Kidney (tissue), 14 donors: Measurements from ENCODE around the gene KIF16B. TPM values are rescaled to one million over a fixed set of nuclear protein-coding genes. Genes with fewer than 3 reads are reported as not detected.

Experiments
- DNase-seq, 5 donors: peaks; one replicate each; pipeline ENCODE4 v3.0.0-alpha.2; 2013 to 2020
- FAIRE-seq: peaks from 2 replicates; lab custom pipeline; 2012; peaks lifted over from hg19 to GRCh38; lab: Jason Lieb, UNC
- H3K27ac ChIP-seq, 2 donors: one replicate each; pipeline ENCODE4 v1.7.0; 2013; ENCODE audit warnings: low read depth in 2 of 2, low read length in 2 of 2, inconsistent platforms in 1 of 2
- H3K27me3 ChIP-seq: one replicate; pipeline ENCODE4 v1.7.1; 2013; ENCODE audit warnings: low read length, inconsistent platforms; ENCODE audit not compliant: control insufficient read depth, insufficient read depth
- H3K36me3 ChIP-seq, 3 donors: one replicate each; pipeline versions ENCODE4 v1.7.0 to v1.7.1; 2013; ENCODE audit warnings: low read length in 3 of 3, control low read depth in 1 of 3, inconsistent platforms in 1 of 3; ENCODE audit not compliant: insufficient read depth in 3 of 3, control insufficient read depth in 2 of 3
- H3K4me1 ChIP-seq, 3 donors: one replicate each; pipeline versions ENCODE4 v1.7.0 to v1.7.1; 2013; ENCODE audit warnings: low read length in 3 of 3, inconsistent platforms in 1 of 3, low read depth in 1 of 3; ENCODE audit not compliant: control insufficient read depth in 2 of 3, insufficient read depth in 2 of 3
- H3K4me3 ChIP-seq, 3 donors: one replicate each; pipeline versions ENCODE4 v1.7.0 to v1.8.1; 2013; ENCODE audit warnings: low read length in 3 of 3, control low read depth in 1 of 3, inconsistent platforms in 1 of 3
- H3K9ac ChIP-seq, 3 donors: one replicate each; pipeline versions ENCODE4 v1.7.0 to v1.7.1; 2013; ENCODE audit warnings: low read length in 3 of 3, control low read depth in 1 of 3, inconsistent platforms in 1 of 3
- H3K9me3 ChIP-seq, 3 donors: one replicate each; pipeline versions ENCODE4 v1.7.0 to v1.7.1; 2013; ENCODE audit warnings: low read length in 3 of 3, control low read depth in 1 of 3, inconsistent platforms in 1 of 3; ENCODE audit not compliant: control insufficient read depth in 2 of 3, insufficient read depth in 1 of 3
- CTCF ChIP-seq: IDR thresholded peaks from 3 replicates; pipeline ENCODE4 v1.5.1; 2012; ENCODE audit warnings: mild to moderate bottlenecking, moderate library complexity, borderline replicate concordance; ENCODE audit not compliant: insufficient read depth; ENCODE audit errors: extremely low read depth
- intact Hi-C: fragments of 100-400 bp; cut with DNase I; formaldehyde crosslinking; loops from one replicate; pipeline ENCODE4 v1.11.1; 2022
- polyA plus RNA-seq: library from polyadenylated mRNA; stranded (reverse); fragments of 350-450 nt; fragmentation: Illumina TruSeq; extraction: RNeasy Lipid Tissue Mini Kit (QIAGEN cat#74804); gene quantifications from one replicate; pipeline ENCODE4 v1.2.3, GENCODE V29; 2014; ENCODE audit warnings: low read depth, low replicate concordance; ENCODE audit not compliant: insufficient read depth
- total RNA-seq: library from RNA; stranded (reverse); fragmentation: NEBNext Ultra II Directional; extraction: Animal tissue kit (Norgen Biotek cat#: 25700); gene quantifications from one replicate; pipeline ENCODE4 v1.2.1, GENCODE V29; 2021
- donor health status: control.
- donor health status: control.
- donor health status: control.
- donor health status: control.
- donor health status: control.
- donor health status: DM: yes; HTN: yes; CAD: no.
- donor health status: Normal renal cell carcinoma (clear cell type).

The KIF16B gene
- total and polyA plus RNA-seq, 2 donors from 2014 or later: 15.0 to 19.7 TPM

GRCh38 chr20:16537025-16537665, 36.1 kb downstream of the KIF16B start:
- H3K36me3 ChIP-seq: no peaks in the 10 kb centered on the region
- no peaks in the 10 kb centered on the region for H3K27me3 ChIP-seq
- no peak for TF ChIP-seq CTCF
- DNase-seq: no peak
- intact Hi-C loops: no loop called here
- no peak overlapping the region for H3K9ac ChIP-seq
- no peak overlapping the region for H3K4me3 ChIP-seq
- H3K9me3 ChIP-seq: no peaks in the 10 kb centered on the region
- H3K4me1 ChIP-seq: peaks cover 0 to 17% (median 7%) of the 10 kb centered on the region in 3 donors
- H3K27ac ChIP-seq: no peak overlapping the region
- FAIRE-seq: no peak

GRCh38 chr20:16535277-16535676, 38.0 kb downstream of the KIF16B start:
- TF ChIP-seq CTCF: no peak
- Histone ChIP-seq H3K9ac (no peak overlapping the region), H3K27ac (no peak overlapping the region), H3K27me3 (no peaks in the 10 kb centered on the region), H3K4me3 (no peak overlapping the region), H3K36me3 (no peaks in the 10 kb centered on the region), H3K4me1 (peaks cover 0 to 7% (median 0%) of the 10 kb centered on the region in 3 donors), H3K9me3 (no peaks in the 10 kb centered on the region)
- FAIRE-seq (no peak), DNase-seq (no peak)
- intact Hi-C loops: no loop called here

- DNase-seq: no peak
- Histone ChIP-seq H3K36me3 (no peaks in the 10 kb centered on the region), H3K27me3 (no peaks in the 10 kb centered on the region), H3K9ac (no peak overlapping the region), H3K27ac (no peak overlapping the region), H3K4me1 (peaks cover 0 to 8% (median 0%) of the 10 kb centered on the region in 3 donors), H3K4me3 (no peak overlapping the region), H3K9me3 (no peaks in the 10 kb centered on the region)
- no peak for FAIRE-seq
- TF ChIP-seq CTCF: no peak
- intact Hi-C loops: no loop called here
Observed at GRCh38 chr20:16533502-16533901, 39.7 kb downstream of the KIF16B start.
